ENCODE results near the gene VGLL4.
"Not testable (repeated sequence)": the region's sequence is repeated elsewhere in the genome, so short reads cannot be mapped to it uniquely, and the experiment has no call there.

The VGLL4 gene

GRCh38 chr3:11588755-11589154 is 55.0 kb downstream of the VGLL4 start:
- DNase-seq, result no peak

- no peak for DNase-seq
These were observed 55.4 kb downstream of the VGLL4 start for GRCh38 chr3:11588338-11588737.

DNA sequence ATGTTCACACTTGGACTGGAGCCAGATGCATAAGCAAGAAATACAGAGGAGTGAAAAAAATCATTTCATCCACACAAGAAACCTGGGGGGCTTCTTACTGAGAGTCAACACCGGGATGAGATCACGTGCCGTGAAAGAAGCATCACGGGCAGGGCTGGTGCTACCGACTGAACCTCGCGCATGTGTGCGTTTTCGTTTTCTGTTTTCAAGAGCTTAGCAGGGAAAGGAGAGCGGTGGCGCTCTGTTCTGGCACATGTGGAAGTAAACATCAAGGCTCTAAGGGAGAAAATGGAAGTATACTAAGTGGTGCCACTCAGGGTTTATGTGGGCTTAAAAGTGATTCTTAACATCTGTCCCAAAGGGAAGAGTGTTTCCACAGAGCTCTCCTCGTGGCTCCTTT is 55.9 kb downstream of the VGLL4 start:
- DNase-seq, result no peak

DNA sequence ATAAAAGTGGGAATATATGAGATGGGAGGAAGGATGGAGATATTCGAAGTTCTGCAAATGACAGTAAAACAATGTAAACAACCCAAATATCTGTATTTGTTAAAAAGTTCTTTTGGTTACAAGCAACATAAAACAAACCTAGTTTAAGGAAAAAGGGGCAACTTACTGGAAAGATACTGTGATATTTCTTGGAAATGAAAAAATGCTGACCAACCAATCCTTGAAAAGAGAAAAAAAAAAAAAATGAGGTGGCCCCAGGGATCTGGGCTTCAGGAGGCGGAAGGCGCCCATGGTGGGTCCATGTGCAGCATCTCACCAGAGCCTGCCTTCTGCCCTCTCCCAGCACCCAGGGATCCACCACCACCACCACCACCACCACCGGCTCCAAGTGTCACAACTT is 59.1 kb downstream of the VGLL4 start:
- no peak for DNase-seq

- DNase-seq, result no peak
These were observed 60.1 kb downstream of the VGLL4 start for GRCh38 chr3:11583638-11584046.

DNA sequence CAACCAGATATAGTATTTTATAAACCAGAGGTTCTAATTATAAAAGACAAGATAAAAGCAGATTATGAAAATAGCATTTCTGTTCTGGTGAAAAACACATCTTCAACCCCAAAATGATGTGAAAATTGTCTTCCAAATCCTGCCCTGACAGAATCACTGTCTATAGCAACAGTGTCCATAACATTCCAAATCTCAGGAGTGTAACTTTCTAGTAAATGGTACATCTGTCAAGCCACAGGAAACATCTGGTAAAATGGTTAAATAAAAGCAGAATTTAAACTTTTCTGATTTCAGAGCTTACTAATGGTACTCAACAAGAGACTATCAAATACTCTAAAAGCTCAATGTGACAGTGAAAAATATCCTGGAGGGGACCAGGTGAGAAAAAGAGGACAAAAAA is 60.5 kb downstream of the VGLL4 start:
- DNase-seq, result no peak

GRCh38 chr3:11582191-11582968 is 61.3 kb downstream of the VGLL4 start:
- peak in 53 of 58 donors; percentile 31 to 89 (median 71) for DNase-seq

- DNase-seq, result peak in 30 of 58 donors; percentile 32 to 86 (median 61)
These were observed 62.2 kb downstream of the VGLL4 start for GRCh38 chr3:11581237-11582190.

DNA sequence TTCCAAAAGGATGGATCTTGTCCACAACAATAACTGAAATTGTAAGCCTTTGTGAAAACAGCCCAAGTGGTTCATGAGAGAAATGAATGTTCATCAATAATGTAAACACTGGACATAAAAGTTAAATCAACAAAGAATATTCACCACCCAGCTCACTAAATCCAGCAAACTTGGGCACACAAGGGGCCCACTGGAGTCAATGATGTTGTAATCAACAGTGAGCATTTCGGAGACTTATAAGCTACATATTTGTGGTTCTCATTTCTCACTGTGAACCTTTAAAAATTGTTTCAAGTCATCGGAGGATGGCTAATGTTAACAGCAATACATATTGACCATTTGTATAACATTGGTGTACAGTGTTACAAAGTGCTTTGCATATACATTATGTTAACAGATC is 63.1 kb downstream of the VGLL4 start:
- no peak for DNase-seq

DNA sequence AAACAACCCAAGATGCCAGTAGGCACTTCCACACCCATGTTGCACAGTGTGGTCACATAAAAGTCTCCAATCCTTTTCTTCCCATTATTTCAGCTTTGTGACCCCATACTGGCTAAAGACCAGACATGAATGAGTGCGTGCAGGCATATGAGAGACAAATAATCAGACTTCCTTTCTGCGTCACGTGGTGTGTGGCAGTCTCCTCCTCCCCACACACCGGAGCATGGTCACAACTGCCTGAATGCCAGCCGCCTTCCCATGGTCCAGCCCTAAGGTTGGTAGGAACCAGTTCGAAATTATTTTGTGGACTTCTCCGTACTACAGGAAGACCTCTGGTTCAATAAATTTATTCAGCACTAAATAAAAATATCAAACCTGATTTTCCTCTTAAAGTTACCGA is 65.5 kb downstream of the VGLL4 start:
- no peak for DNase-seq

GRCh38 chr3:11576453-11576852 is 67.3 kb downstream of the VGLL4 start:
- no peak for DNase-seq

DNA sequence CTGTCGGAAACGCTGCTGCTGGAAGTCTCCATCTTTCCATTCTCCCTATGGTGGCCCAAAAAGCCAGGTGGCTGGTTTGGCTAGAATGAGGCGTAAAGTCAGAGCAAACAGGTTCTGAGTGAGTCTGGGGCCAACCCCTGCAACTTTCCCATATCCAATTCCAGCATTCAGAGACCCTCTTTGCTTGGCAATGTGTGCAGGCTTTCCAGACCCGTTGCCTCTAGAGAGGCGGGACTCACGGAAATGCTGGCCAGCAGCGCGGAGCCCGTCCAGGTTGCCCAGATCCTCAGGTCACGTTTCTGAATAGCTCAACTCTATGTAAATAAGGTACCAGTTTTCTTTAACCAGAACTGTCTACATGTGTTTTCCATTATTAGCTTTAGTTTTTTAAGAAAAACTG is 68.0 kb downstream of the VGLL4 start:
- DNase-seq, result no peak

- no peak for DNase-seq
These were observed 68.6 kb downstream of the VGLL4 start for GRCh38 chr3:11574981-11575669.

DNA sequence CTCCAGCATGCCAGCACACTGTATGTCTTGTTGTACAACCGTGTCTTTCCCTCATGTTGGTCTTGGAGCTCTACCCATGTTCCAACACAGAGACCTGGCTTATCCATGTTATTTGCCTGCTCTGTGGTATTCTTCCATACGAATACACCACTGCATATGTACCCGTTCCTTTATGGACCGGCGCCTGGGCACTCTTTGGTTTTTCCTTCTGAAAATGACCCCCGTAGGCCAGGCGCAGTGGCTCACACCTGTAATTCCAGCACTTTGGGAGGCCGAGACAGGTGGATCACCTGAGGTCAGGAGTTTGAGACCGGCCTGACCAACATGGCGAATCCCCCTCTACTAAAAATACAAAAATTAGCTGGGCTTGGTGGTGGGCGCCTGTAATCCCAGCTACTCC is 71.1 kb downstream of the VGLL4 start:
- not testable (repeated sequence) for DNase-seq

- DNase-seq, result no peak
These were observed 72.8 kb downstream of the VGLL4 start for GRCh38 chr3:11570789-11571495.

- DNase-seq, result no peak
These were observed 73.5 kb downstream of the VGLL4 start for GRCh38 chr3:11570251-11570650.

GRCh38 chr3:11569156-11569741 is 74.5 kb downstream of the VGLL4 start:
- DNase-seq, result no peak

GRCh38 chr3:11568503-11569155 is 75.1 kb downstream of the VGLL4 start:
- peak in 51 of 58 donors; percentile 28 to 95 (median 65) for DNase-seq

GRCh38 chr3:11567516-11568467 is 75.9 kb downstream of the VGLL4 start:
- DNase-seq, result peak in 2 of 58 donors; percentile 40 to 79

Data from anterior cingulate cortex (tissue), 58 donors.